Smooth muscle cell (in vitro differentiated cells): ENCODE data around the gene KHK. TPM values are rescaled to one million over a fixed set of nuclear protein-coding genes. Genes with fewer than 3 reads are reported as not detected.

ENCODE experiments used
- DNase-seq: peaks from one replicate; lab custom pipeline; 2025; ENCODE audit not compliant: unreplicated experiment; lab: John Stamatoyannopoulos, UW
- H2AFZ ChIP-seq: fragments of 200-600 bp; sonication (generic); 2 replicates; pipeline ENCODE4 v1.6.0; 2016; ENCODE audit warnings: antibody characterized with exemption, low read depth, mild to moderate bottlenecking
- H3F3A ChIP-seq: fragments of 200-600 bp; sonication (generic); 2 replicates; pipeline ENCODE4 v1.6.0; 2017; ENCODE audit warnings: antibody characterized with exemption, low read depth
- H3K27ac ChIP-seq: fragments of 200-600 bp; sonication (generic); 2 replicates; pipeline ENCODE4 v1.5.1; 2016; ENCODE audit warnings: low read depth, mild to moderate bottlenecking
- H3K27me3 ChIP-seq: fragments of 200-600 bp; sonication (generic); 2 replicates; pipeline ENCODE4 v1.6.1; 2016; ENCODE audit warnings: low read depth, mild to moderate bottlenecking
- H3K36me3 ChIP-seq: fragments of 200-600 bp; sonication (generic); 2 replicates; pipeline ENCODE4 v1.5.1; 2016; ENCODE audit warnings: low read depth
- H3K4me1 ChIP-seq: fragments of 200-600 bp; sonication (generic); 2 replicates; pipeline ENCODE4 v1.5.1; 2016; ENCODE audit warnings: low read depth
- H3K4me2 ChIP-seq: fragments of 200-600 bp; sonication (generic); 2 replicates; pipeline ENCODE4 v1.6.0; 2016; ENCODE audit warnings: mild to moderate bottlenecking
- H3K4me3 ChIP-seq: fragments of 200-600 bp; sonication (generic); 2 replicates; pipeline ENCODE4 v1.5.1; 2016; ENCODE audit warnings: mild to moderate bottlenecking
- H3K79me2 ChIP-seq: fragments of 200-600 bp; sonication (generic); 2 replicates; pipeline ENCODE4 v1.6.0; 2016; ENCODE audit warnings: low read depth, mild to moderate bottlenecking
- H3K9ac ChIP-seq: fragments of 200-600 bp; sonication (generic); 2 replicates; pipeline ENCODE4 v1.6.0; 2016; ENCODE audit warnings: low read depth
- H3K9me3 ChIP-seq: fragments of 200-600 bp; sonication (generic); replicated peaks from 2 replicates; pipeline ENCODE4 v1.5.1; 2016; ENCODE audit warnings: low read depth
- H4K20me1 ChIP-seq: fragments of 200-600 bp; sonication (generic); 2 replicates; pipeline ENCODE4 v1.6.0; 2016; ENCODE audit warnings: low read depth
- CTCF ChIP-seq: fragments of 200-600 bp; sonication (generic); IDR thresholded peaks from 2 replicates; pipeline ENCODE4 v1.5.1; 2017; ENCODE audit warnings: borderline replicate concordance, mild to moderate bottlenecking, antibody characterized with exemption; ENCODE audit not compliant: insufficient read depth, poor library complexity, severe bottlenecking
- WGBS: methylation state at CpG from one replicate; pipeline ENCODE4 v1.1.7; 2016; ENCODE audit warnings: low lambda C conversion rate; 5-methylcytosine and 5-hydroxymethylcytosine counted together
- polyA plus RNA-seq: library from polyadenylated mRNA; unstranded; fragments of >200 nt; fragmentation: Nextera tagmentation; extraction: Ambion mirVana; gene quantifications from 2 replicates; pipeline ENCODE4 v1.2.1, GENCODE V29; 2016
- total RNA-seq: library from RNA; depleted of rRNA; stranded (reverse); fragments of >200 nt; gene quantifications from 2 replicates; pipeline ENCODE4 v1.2.3, GENCODE V29; 2014

Gene KHK
- total and polyA plus RNA-seq, 2 experiments from 2014 or later, result 0.27 to 1.6 TPM

GRCh38 chr2:27130396-27130795, 43.8 kb downstream of the KHK start:
- Histone ChIP-seq H4K20me1 (peaks cover 18% of the 10 kb centered on the region), H3K4me2 (no peak overlapping the region), H3K36me3 (no peaks in the 10 kb centered on the region), H3K27me3 (no peaks in the 10 kb centered on the region), H3K27ac (no peak overlapping the region), H3K4me3 (no peak overlapping the region), H3K9me3 (no peaks in the 10 kb centered on the region), H3F3A (peaks cover 4% of the 10 kb centered on the region), H3K79me2 (peaks cover 17% of the 10 kb centered on the region), H3K9ac (no peak overlapping the region), H2AFZ (no peak overlapping the region), H3K4me1 (peaks cover 6% of the 10 kb centered on the region)
- no peak for TF ChIP-seq CTCF
- 96% methylated on average over 10 of the region's 10 CpGs for WGBS
- no peak for DNase-seq

- no peak for TF ChIP-seq CTCF
- peaks cover 4% of the 10 kb centered on the region for H3F3A ChIP-seq
- no peak overlapping the region for H3K27ac ChIP-seq
- H3K4me2 ChIP-seq, result no peak overlapping the region
- H3K27me3 ChIP-seq, result no peaks in the 10 kb centered on the region
- H2AFZ ChIP-seq, result no peak overlapping the region
- peaks cover 6% of the 10 kb centered on the region for H3K4me1 ChIP-seq
- no peak for DNase-seq
- WGBS, result 94% methylated on average over 11 of the region's 11 CpGs
- no peaks in the 10 kb centered on the region for H3K36me3 ChIP-seq
- no peaks in the 10 kb centered on the region for H3K9me3 ChIP-seq
- H4K20me1 ChIP-seq, result peaks cover 18% of the 10 kb centered on the region
- H3K4me3 ChIP-seq, result no peak overlapping the region
- H3K79me2 ChIP-seq, result peaks cover 17% of the 10 kb centered on the region
- no peak overlapping the region for H3K9ac ChIP-seq
Measured at GRCh38 chr2:27131429-27131828, 44.9 kb downstream of the KHK start.

- peak overlapping the region; percentile 83 for H3K4me3 ChIP-seq
- H3K27me3 ChIP-seq, result no peaks in the 10 kb centered on the region
- no peaks in the 10 kb centered on the region for H3K36me3 ChIP-seq
- H3K79me2 ChIP-seq, result peaks cover 17% of the 10 kb centered on the region
- peak overlapping the region; percentile 81 for H3K9ac ChIP-seq
- peaks cover 18% of the 10 kb centered on the region for H4K20me1 ChIP-seq
- H3K9me3 ChIP-seq, result no peaks in the 10 kb centered on the region
- peak overlapping the region; percentile 85 for H3K4me2 ChIP-seq
- no peak for TF ChIP-seq CTCF
- H3K4me1 ChIP-seq, result peaks cover 6% of the 10 kb centered on the region
- H3F3A ChIP-seq, result peaks cover 4% of the 10 kb centered on the region
- no peak overlapping the region for H3K27ac ChIP-seq
- 61% methylated on average over 14 of the region's 14 CpGs for WGBS
- no peak overlapping the region for H2AFZ ChIP-seq
- no peak for DNase-seq
Measured at GRCh38 chr2:27133195-27133875, 46.8 kb downstream of the KHK start.
